GM12874 (cell line): ENCODE results near the gene B3GALNT2.

Source experiments
- CTCF ChIP-seq: IDR thresholded peaks from 2 replicates; pipeline ENCODE4 v1.5.1; 2011; ENCODE audit warnings: low read depth, mild to moderate bottlenecking, control low read depth, low read length, moderate library complexity; ENCODE audit not compliant: insufficient read depth

B3GALNT2 gene

GRCh38 chr1:235495030-235495429, 9.2 kb downstream of the B3GALNT2 start:
- TF ChIP-seq CTCF = no peak

- TF ChIP-seq CTCF = no peak
Observed at GRCh38 chr1:235494531-235494930, 9.7 kb downstream of the B3GALNT2 start.

- no peak for TF ChIP-seq CTCF
Observed at GRCh38 chr1:235491644-235492043, 12.6 kb downstream of the B3GALNT2 start.

- TF ChIP-seq CTCF = no peak
Observed at GRCh38 chr1:235486321-235486720, 17.9 kb downstream of the B3GALNT2 start.

DNA sequence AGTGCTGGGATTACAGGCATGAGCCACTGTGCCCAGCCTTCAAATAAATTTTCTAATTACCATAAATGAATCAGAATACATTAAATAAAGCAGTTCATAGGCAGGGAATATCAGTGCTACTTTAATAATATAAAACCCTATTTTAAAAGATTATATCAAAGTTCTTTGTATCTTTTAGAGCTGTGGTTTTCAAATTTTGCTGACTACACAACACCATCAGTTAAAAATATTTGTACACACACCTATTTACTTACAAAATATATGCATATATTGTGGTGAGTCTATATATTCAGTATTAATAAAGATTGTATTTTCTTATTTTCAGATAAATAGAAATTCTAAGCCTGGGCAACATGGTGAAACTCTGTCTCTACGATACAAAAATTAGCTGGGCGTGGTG, 18.7 kb downstream of the B3GALNT2 start:
- no peak for TF ChIP-seq CTCF

- TF ChIP-seq CTCF = no peak
Observed at GRCh38 chr1:235483090-235483489, 21.2 kb downstream of the B3GALNT2 start.

DNA sequence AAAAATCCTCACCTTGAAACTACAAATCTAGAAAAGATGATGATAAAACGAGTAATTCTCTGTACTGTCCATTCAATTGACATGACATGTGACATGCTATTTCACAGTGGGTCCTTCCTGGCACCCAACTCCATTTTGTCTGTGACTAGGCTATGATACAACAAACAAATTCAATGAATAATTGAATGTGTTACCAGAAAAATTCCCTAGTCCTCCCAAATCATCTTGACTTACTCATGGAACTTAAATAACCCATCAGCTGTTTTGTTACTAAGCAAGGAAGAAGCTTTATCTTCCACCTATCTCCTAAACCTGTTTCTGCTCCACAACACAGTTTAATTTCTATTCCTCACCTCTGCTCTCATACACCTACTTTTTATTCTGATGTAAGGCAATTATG, 30.4 kb downstream of the B3GALNT2 start:
- no peak for TF ChIP-seq CTCF

GRCh38 chr1:235470741-235471439, 33.4 kb downstream of the B3GALNT2 start:
- TF ChIP-seq CTCF = no peak
